Measurements from ENCODE around the gene BMP7.

BMP7 gene

GRCh38 chr20:57250607-57251343 is 15.7 kb downstream of the BMP7 start:
- DNase-seq (ENCODE audit: low read depth): no peak
- no peak overlapping the region for H3K4me3 ChIP-seq (ENCODE audit: low read depth, low read length)
- TF ChIP-seq CTCF (IDR thresholded peaks at IDR 0.05; ENCODE audit: control insufficient read depth, extremely low read depth, insufficient read depth): no peak

GRCh38 chr20:57249772-57250171 is 16.7 kb downstream of the BMP7 start:
- DNase-seq (ENCODE audit: low read depth): no peak
- no peak overlapping the region for H3K4me3 ChIP-seq (ENCODE audit: low read depth, low read length)
- TF ChIP-seq CTCF (IDR thresholded peaks at IDR 0.05; ENCODE audit: control insufficient read depth, extremely low read depth, insufficient read depth): no peak

GRCh38 chr20:57249073-57249472 is 17.4 kb downstream of the BMP7 start:
- TF ChIP-seq CTCF (IDR thresholded peaks at IDR 0.05; ENCODE audit: control insufficient read depth, extremely low read depth, insufficient read depth): no peak
- no peak for DNase-seq (ENCODE audit: low read depth)
- no peak overlapping the region for H3K4me3 ChIP-seq (ENCODE audit: low read depth, low read length)

- TF ChIP-seq CTCF (IDR thresholded peaks at IDR 0.05; ENCODE audit: control insufficient read depth, extremely low read depth, insufficient read depth): no peak
- H3K4me3 ChIP-seq (ENCODE audit: low read depth, low read length): no peak overlapping the region
- DNase-seq (ENCODE audit: low read depth): no peak
Measured at GRCh38 chr20:57248132-57248797, 18.2 kb downstream of the BMP7 start.

GRCh38 chr20:57247292-57247965 is 19.0 kb downstream of the BMP7 start:
- H3K4me3 ChIP-seq (ENCODE audit: low read depth, low read length): no peak overlapping the region
- TF ChIP-seq CTCF (IDR thresholded peaks at IDR 0.05; ENCODE audit: control insufficient read depth, extremely low read depth, insufficient read depth): no peak
- DNase-seq (ENCODE audit: low read depth): no peak

- H3K4me3 ChIP-seq (ENCODE audit: low read depth, low read length): no peak overlapping the region
- DNase-seq (ENCODE audit: low read depth): no peak
- no peak for TF ChIP-seq CTCF (IDR thresholded peaks at IDR 0.05; ENCODE audit: control insufficient read depth, extremely low read depth, insufficient read depth)
Measured at GRCh38 chr20:57245997-57246396, 20.4 kb downstream of the BMP7 start.

Data from LNCaP clone FGC (cell line).